K562 (cell line): ENCODE results near the gene IGSF9. TPM values are rescaled to one million over a fixed set of nuclear protein-coding genes. Genes with fewer than 3 reads are reported as not detected.

Source experiments
- ATF2 ChIP-seq: sonication (generic); formaldehyde crosslinking; IDR thresholded peaks from 2 replicates; pipeline ENCODE4 v1.8.1; 2022; ENCODE audit warnings: missing genetic modification reagents
- BMI1 ChIP-seq: fragments of 150-350 bp; IDR thresholded peaks from 2 replicates; pipeline ENCODE4 v1.6.1; 2014; ENCODE audit warnings: low read length
- CUX1 ChIP-seq: fragments of 200-800 bp; sonication (Bioruptor generic); IDR thresholded peaks from 2 replicates; pipeline ENCODE4 v1.6.1; 2016; ENCODE audit warnings: missing genetic modification characterization, missing compliant biosample characterization
- E2F6 ChIP-seq, 2 experiments: IDR thresholded peaks; 2 replicates each; pipeline ENCODE4 v1.6.1; 2011; ENCODE audit warnings: borderline replicate concordance in 1 of 2, control low read depth in 1 of 2, low read depth in 1 of 2, low read length in 1 of 2, mild to moderate bottlenecking in 1 of 2, mixed read lengths in 1 of 2, moderate library complexity in 1 of 2; ENCODE audit not compliant: insufficient read depth in 1 of 2, insufficient read length in 1 of 2, poor library complexity in 1 of 2, severe bottlenecking in 1 of 2; ENCODE audit errors: extremely low read depth in 1 of 2
- ELF1 ChIP-seq: fragments of 200-800 bp; sonication (Bioruptor generic); IDR thresholded peaks from 2 replicates; pipeline ENCODE4 v1.6.1; 2016; ENCODE audit warnings: missing genetic modification characterization, missing compliant biosample characterization
- FOXJ2 ChIP-seq: fragments of 200-800 bp; sonication (Bioruptor generic); IDR thresholded peaks from 2 replicates; pipeline ENCODE4 v1.6.1; 2016; ENCODE audit warnings: missing genetic modification characterization, missing compliant biosample characterization
- HMG20A ChIP-seq: fragments of 450-650 bp; formaldehyde crosslinking; conservative IDR thresholded peaks from 2 replicates; pipeline ENCODE4 v1.4.0; 2020; ENCODE audit warnings: mild to moderate bottlenecking, mixed read lengths
- MAX ChIP-seq: sonication (generic); formaldehyde crosslinking; IDR thresholded peaks from 2 replicates; pipeline ENCODE4 v1.9.0; 2022; ENCODE audit warnings: mild to moderate bottlenecking, missing genetic modification reagents
- MXI1 ChIP-seq: IDR thresholded peaks from 2 replicates; pipeline ENCODE4 v1.6.1; 2011; ENCODE audit warnings: low read depth, mild to moderate bottlenecking, improper control_type of control experiment, low read length
- POLR2G ChIP-seq: fragments of 200-400 bp; formaldehyde crosslinking; IDR thresholded peaks from 2 replicates; pipeline ENCODE4 v1.6.1; 2017; ENCODE audit warnings: low read depth, mild to moderate bottlenecking, antibody characterized with exemption, low read length, moderate library complexity
- POLR3A ChIP-seq: IDR thresholded peaks from 2 replicates; pipeline ENCODE4 v1.6.1; 2011; ENCODE audit warnings: borderline replicate concordance, mild to moderate bottlenecking, moderate library complexity; ENCODE audit not compliant: insufficient read length, insufficient read depth; ENCODE audit errors: extremely low read depth
- TAF1 ChIP-seq: IDR thresholded peaks from 2 replicates; pipeline ENCODE4 v1.6.1; 2011; ENCODE audit warnings: mild to moderate bottlenecking, low read length, moderate library complexity; ENCODE audit not compliant: insufficient read depth, control insufficient read depth, severe bottlenecking; ENCODE audit errors: extremely low read depth
- XRCC5 ChIP-seq: fragments of 200-400 bp; formaldehyde crosslinking; IDR thresholded peaks from 2 replicates; pipeline ENCODE4 v1.6.1; 2017; ENCODE audit warnings: low read depth, mild to moderate bottlenecking, low read length
- ZBTB7A ChIP-seq: IDR thresholded peaks from 2 replicates; pipeline ENCODE4 v1.6.1; 2011; ENCODE audit warnings: low read depth, mild to moderate bottlenecking, low read length, moderate library complexity, borderline replicate concordance; ENCODE audit not compliant: control insufficient read depth
- ZSCAN29 ChIP-seq: fragments of 450-650 bp; IDR thresholded peaks from 2 replicates; pipeline ENCODE4 v1.6.1; 2017
- polyA plus RNA-seq, 8 experiments: library from polyadenylated mRNA; depleted of rRNA in 4 of 8; stranded (reverse) in 5 of 8; unstranded in 3 of 8; fragments of >200 nt; fragmentation: Nextera tagmentation in 2 of 8; fragmentation: Illumina TruSeq in 1 of 8; extraction: Ambion mirVana in 2 of 8; extraction: Trizol in 1 of 8; gene quantifications; 2 replicates each; pipeline versions ENCODE4 v1.2.1 to v1.2.3, GENCODE V29; 2011 to 2014; ENCODE audit warnings: inconsistent platforms in 1 of 8, missing spikeins in 1 of 8
- total RNA-seq, 7 experiments: library from RNA; depleted of rRNA in 6 of 7; stranded (reverse); fragments of >200 nt in 6 of 7; fragmentation: Illumina TruSeq in 2 of 7; extraction: Trizol in 2 of 7; gene quantifications; 2 replicates each; pipeline versions ENCODE4 v1.2.1 to v1.2.3, GENCODE V29; 2011 to 2021; ENCODE audit warnings: low replicate concordance in 1 of 7
- TF ChIP-seq, protein P1 (sequence below), 2 experiments: fragments of 450-650 bp; conservative IDR thresholded peaks; 2 replicates each; pipeline ENCODE4 v1.6.1; 2017; ENCODE audit warnings: mild to moderate bottlenecking in 2 of 2, moderate library complexity in 2 of 2

IGSF9 gene
- total and polyA plus RNA-seq, 9 of the 15 experiments (the other 6 are each of a cell fraction or from before 2014, with no cell fraction given): 0.03 to 0.29 (median 0.07) TPM; not detected in 1

- TF ChIP-seq, protein P1, sequence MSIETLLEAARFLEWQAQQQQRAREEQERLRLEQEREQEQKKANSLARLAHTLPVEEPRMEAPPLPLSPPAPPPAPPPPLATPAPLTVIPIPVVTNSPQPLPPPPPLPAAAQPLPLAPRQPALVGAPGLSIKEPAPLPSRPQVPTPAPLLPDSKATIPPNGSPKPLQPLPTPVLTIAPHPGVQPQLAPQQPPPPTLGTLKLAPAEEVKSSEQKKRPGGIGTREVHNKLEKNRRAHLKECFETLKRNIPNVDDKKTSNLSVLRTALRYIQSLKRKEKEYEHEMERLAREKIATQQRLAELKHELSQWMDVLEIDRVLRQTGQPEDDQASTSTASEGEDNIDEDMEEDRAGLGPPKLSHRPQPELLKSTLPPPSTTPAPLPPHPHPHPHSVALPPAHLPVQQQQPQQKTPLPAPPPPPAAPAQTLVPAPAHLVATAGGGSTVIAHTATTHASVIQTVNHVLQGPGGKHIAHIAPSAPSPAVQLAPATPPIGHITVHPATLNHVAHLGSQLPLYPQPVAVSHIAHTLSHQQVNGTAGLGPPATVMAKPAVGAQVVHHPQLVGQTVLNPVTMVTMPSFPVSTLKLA (conservative IDR thresholded peaks at IDR 0.05): 0 out of 4 replicates have a peak, but pooled peaks of 1 of the 2 experiments have one; percentile 32
- TF ChIP-seq XRCC5 (no peak), POLR2G (peak; percentile 60), FOXJ2 (tag) (peak; percentile 98), TAF1 (peak; percentile 43), BMI1 (peak; percentile 86), ZSCAN29 (peak; percentile 79), POLR3A (no peak), E2F6 (IDR thresholded peaks at IDR 0.05; ENCODE audit: borderline replicate concordance in 1 of 2, extremely low read depth in 1 of 2, insufficient read depth in 1 of 2, insufficient read length in 1 of 2, low read depth in 1 of 2, low read length in 1 of 2, poor library complexity in 1 of 2, severe bottlenecking in 1 of 2) (peak in 1 of 2 experiments; percentile 73), MAX (peak; percentile 24; the same call in 1 of the 2 replicates), CUX1 (peak; percentile 13; the same call in 1 of the 2 replicates), ZBTB7A (peak; percentile 43; the same call in 1 of the 2 replicates), ATF2 (CRISPR knock-in tag) (no peak), ELF1 (tag) (no peak), MXI1 (peak; percentile 68; the same call in 1 of the 2 replicates), HMG20A (no peak)
These were observed 45.2 kb downstream of the IGSF9 start, which contains the start of gene CFAP45 (continued) for GRCh38 chr1:159900086-159900680.
